Stimulated activated naive CD4-positive, alpha-beta T cell (primary cell): ENCODE results near the gene ST8SIA1.

Experiments
- DNase-seq, 6 experiments: peaks; one replicate each; lab custom pipeline; 2025; lab: John Stamatoyannopoulos, UW

ST8SIA1 gene

GRCh38 chr12:22329621-22330020 lies 4.9 kb downstream of the ST8SIA1 start:
- no peak for DNase-seq

- DNase-seq = no peak
Measured at GRCh38 chr12:22325218-22325617, 9.3 kb downstream of the ST8SIA1 start.

GRCh38 chr12:22322091-22322490 lies 12.4 kb downstream of the ST8SIA1 start:
- no peak for DNase-seq

GRCh38 chr12:22321638-22322037 lies 12.9 kb downstream of the ST8SIA1 start:
- DNase-seq = no peak

GRCh38 chr12:22321018-22321605 lies 13.4 kb downstream of the ST8SIA1 start:
- DNase-seq = no peak

GRCh38 chr12:22318108-22318737 lies 16.3 kb downstream of the ST8SIA1 start:
- no peak for DNase-seq

- DNase-seq = no peak
Measured at GRCh38 chr12:22313963-22314330, 20.6 kb downstream of the ST8SIA1 start.

- DNase-seq = no peak
Measured at GRCh38 chr12:22313286-22313962, 21.1 kb downstream of the ST8SIA1 start.

GRCh38 chr12:22312336-22312735 lies 22.2 kb downstream of the ST8SIA1 start:
- no peak for DNase-seq

GRCh38 chr12:22310709-22311108 lies 23.8 kb downstream of the ST8SIA1 start:
- DNase-seq = no peak

GRCh38 chr12:22310275-22310674 lies 24.2 kb downstream of the ST8SIA1 start:
- no peak for DNase-seq

GRCh38 chr12:22307811-22308210 lies 26.7 kb downstream of the ST8SIA1 start:
- DNase-seq = no peak

- no peak for DNase-seq
Measured at GRCh38 chr12:22306311-22306710, 28.2 kb downstream of the ST8SIA1 start.

- no peak for DNase-seq
Measured at GRCh38 chr12:22304341-22304740, 30.2 kb downstream of the ST8SIA1 start.

GRCh38 chr12:22299294-22299912 lies 35.1 kb downstream of the ST8SIA1 start:
- DNase-seq = no peak

- DNase-seq = no peak
Measured at GRCh38 chr12:22289250-22289649, 45.3 kb downstream of the ST8SIA1 start.

- DNase-seq = no peak
Measured at GRCh38 chr12:22287776-22288621, 46.5 kb downstream of the ST8SIA1 start.

- DNase-seq = no peak
Measured at GRCh38 chr12:22287101-22287500, 47.4 kb downstream of the ST8SIA1 start.

- DNase-seq = no peak
Measured at GRCh38 chr12:22286569-22286968, 47.9 kb downstream of the ST8SIA1 start.

GRCh38 chr12:22285846-22286245 lies 48.7 kb downstream of the ST8SIA1 start:
- no peak for DNase-seq

GRCh38 chr12:22284871-22285270 lies 49.6 kb downstream of the ST8SIA1 start:
- no peak for DNase-seq

- no peak for DNase-seq
Measured at GRCh38 chr12:22283508-22283907, 51.0 kb downstream of the ST8SIA1 start.
